ENCODE results near the gene COL26A1.
"Not testable (repeated sequence)": the region's sequence is repeated elsewhere in the genome, so short reads cannot be mapped to it uniquely, and the experiment has no call there.

COL26A1 gene

DNA sequence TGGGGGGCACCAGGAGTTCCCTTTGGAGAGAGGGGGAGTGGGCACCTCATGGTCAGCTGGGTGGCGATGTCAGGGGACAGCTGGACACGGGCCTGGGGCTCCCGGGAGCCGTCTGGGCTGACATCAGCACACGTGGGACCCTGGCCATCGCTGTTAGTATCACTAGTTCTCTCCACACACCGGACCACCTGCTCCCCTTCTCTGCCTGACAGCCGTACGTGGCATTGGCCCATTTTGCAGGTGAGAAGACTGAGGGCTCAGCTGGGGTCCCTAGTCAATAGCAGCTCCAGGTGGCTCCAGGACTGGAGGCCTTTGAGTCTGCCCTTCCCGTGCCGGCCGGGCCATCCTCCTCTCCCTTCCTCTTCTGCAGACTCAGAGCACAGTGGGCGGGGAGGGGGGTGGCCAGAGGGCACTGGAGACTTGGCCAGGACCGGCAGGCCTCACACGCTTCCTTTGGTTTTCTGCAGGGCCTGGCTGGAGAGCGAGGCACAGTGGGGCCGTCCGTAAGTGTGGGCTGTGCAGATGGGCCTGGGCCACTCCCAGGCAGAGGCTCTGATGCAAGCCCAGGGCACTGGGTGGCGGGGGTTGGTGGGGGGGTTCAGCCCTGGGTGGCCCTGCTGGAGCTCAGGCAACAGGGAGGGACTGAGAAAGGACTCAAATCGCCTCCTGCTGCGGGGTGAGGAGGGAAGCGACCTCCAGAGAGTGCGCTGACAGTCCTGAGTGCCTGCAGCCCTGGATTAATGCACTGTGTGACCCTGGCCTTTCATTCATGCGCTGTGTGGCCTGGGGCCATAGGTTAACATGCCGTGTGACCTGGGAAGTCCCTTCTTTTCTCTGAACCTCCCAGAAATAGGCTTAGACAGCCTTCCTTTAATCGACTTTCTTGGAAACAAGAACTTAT lies 188.2 kb downstream of the COL26A1 start:
- no peak for DNase-seq (ENCODE audit: low read depth in 2 of 2)

DNA sequence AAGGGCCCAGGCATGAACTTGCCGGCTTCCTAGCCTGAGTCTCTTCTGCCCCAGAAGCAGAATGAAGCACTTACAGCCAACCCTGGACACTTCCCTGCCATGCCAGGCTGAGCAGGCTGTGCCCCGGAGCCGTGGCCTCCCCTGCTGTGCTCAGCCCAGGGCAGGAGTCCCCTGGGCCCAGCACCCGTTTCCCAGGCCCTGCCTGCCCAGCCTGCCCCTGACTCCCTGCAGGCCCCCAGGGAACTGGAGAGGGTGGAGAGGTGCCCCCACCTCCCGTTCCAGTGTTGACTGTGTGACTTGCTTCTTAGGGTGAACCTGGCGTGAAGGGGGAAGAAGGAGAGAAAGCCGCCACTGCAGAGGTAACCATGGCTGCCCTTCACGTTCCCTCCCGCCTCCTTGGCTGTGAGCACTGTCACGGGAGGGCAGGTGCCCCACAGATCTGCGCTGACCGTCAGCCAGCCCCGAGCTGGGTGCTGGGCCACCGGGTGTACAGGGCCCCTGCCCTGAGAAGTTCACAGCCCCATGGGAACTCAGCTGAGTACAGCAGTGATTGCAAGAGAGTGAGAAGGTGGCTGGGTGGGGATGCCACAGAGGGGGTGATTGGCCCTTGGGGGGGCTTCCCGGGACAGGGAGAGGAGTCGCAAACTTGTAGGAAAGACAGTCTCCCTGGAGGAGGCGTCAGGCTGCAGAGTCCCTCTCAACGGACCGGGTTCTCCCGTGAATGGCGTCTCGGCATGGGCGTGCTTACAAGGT lies 190.5 kb downstream of the COL26A1 start:
- DNase-seq (ENCODE audit: low read depth in 2 of 2), result no peak

DNA sequence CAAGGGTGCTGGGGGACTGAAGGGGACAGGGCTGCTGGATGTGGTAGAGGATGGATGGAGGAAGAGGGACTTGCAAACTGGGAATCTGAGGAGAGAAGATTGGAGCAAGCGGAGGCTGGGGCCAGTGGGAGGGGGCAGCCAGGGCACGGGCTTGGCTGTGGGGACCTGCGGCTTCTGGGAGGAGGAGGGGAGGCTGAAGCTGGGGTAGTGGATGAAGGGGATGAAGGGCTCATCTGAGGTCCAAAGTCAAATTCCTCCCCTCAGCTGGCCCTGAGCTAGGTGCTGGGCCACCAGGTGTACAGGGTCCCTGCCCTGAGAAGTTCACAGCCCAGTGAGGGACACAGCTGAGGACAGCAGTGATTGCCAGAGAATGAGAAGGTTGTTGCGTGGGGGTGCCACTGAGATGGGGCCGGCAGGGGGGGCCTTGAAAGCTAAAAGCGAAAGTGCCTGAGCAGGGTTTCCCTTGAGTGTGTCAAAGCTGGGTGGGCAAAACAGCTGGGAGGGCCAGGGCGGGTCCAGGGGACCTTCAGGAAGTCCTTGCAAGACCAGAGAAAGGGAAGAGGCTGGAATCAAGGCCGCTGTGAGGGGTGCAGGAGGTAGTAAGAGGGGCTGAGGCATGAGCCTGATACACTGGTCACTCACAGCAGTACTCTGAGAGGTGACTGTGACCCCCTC lies 191.2 kb downstream of the COL26A1 start:
- DNase-seq (ENCODE audit: low read depth in 2 of 2), result no peak

DNA sequence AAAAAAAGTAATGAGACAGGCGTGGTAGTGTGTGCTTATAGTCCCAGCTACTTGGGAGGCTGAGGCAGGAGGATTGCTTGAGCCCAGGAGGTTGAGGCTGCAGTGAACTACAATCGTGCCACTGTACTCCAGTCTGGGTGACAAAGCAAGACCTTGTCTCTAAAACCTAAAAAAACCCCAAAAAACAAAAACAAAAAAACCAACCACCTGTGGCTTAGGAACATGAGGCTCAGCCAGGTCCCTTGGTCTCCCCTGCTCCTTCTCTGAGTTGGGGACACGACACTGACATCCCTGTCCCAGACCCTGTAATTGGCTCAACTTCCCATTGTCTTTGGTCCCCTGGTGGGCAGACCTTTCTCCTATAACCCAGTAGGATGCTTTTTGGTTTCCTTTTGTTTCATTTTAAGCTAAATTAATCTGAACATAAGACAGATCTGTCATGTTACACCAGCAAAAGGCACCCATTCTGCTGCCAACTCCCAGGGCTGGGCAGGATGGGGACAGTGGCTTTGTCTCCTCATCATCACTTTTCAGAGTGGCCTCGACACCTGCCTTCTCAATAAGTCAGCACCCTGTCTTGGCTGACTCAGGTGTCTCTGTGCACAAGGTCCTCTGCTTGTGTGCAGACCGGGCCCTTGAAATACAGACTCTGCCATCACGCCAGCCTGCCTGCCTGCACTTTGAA lies 192.1 kb downstream of the COL26A1 start:
- DNase-seq (ENCODE audit: low read depth in 2 of 2), result no peak

DNA sequence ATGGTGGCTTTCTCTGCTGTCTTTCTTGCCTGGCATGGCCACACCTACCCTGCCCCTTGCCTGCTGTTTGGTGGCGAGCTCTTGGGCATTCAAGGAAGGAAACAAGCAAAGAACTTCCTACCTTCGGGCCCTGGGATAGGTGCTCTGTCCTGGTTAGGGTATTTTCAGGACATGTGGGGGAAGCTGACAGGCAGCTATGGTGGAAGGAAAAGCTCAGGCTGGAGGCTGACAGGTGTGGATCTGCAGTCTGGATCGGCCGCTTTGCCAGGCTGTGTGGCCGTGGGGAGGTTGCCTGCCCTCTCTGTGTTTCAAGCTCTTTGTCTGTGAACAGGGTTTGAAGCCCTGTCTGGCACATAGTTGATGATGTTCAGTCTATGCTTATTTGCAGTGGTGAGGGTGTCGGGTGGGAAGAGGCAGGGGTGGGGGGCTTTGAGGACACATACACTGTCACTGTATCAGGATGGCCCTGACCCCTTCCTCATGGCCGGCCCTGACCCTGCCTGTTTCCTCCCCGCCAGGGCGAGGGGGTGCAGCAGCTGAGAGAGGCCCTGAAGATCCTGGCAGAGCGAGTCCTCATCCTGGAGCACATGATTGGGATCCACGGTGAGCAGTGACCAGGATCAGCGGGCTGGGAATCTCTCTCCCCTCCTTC lies 192.7 kb downstream of the COL26A1 start:
- no peak for DNase-seq (ENCODE audit: low read depth in 2 of 2)

DNA sequence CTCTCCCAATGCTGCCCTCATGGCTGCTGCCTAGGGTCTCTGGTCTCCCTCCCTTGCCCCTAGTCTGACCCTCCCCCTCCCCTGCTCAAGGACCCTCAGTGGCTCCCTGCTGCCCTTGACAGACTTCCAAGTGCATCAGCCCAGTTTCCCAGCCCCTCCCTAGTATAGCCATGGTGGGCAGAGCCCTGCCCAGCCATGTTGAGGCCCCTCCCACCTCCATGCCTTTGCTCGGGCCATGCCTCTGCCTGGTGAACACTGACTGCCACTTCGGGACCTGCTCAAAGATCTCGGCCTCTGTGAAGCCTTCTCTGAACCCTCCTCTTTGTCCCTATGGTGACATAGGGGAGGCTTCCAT lies 193.2 kb downstream of the COL26A1 start:
- no peak for DNase-seq (ENCODE audit: low read depth in 2 of 2)

DNA sequence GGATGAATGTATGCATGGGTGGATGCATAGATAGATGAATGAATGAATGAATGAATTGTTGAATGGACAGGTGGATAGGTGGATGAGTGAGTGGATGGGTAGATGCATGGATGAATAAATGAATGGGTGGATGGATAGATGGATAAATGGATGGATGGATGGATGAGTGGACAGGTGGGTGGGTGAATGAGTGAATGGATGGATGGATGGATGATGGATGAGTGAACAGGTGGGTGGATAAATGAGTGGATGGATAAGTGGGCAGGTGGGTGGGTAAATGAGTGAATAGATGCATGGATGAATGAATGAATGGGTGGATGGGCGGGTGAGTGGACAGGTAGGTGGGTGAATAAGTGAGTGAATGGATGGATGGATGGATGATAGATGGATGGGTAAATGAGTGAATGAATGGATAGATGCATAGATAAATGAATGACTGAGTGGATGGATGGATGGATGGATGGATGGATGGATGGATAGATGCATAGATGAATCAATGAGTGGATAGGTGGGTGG lies 193.8 kb downstream of the COL26A1 start:
- DNase-seq (ENCODE audit: low read depth in 2 of 2), result no peak

DNA sequence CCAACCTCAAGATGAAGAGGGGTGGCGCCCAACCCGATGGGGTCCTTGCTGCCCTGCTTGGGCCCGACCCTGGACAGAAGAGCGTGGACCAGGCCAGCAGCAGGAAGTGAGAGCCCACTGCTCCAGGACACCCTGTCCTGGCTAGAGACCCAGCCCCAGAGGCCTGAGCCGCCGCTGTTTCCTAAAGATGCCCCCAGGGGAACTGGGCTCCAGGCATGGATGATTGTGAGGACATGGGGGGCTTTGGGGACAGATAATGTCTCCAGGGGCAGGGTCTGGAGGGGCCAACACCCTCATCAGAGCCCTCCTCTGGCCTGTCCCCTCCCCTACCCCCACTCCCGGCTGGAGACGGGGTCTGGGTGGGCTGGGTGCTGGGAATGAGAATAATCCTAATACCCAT lies 194.7 kb downstream of the COL26A1 start:
- DNase-seq (ENCODE audit: low read depth in 2 of 2), result no peak

DNA sequence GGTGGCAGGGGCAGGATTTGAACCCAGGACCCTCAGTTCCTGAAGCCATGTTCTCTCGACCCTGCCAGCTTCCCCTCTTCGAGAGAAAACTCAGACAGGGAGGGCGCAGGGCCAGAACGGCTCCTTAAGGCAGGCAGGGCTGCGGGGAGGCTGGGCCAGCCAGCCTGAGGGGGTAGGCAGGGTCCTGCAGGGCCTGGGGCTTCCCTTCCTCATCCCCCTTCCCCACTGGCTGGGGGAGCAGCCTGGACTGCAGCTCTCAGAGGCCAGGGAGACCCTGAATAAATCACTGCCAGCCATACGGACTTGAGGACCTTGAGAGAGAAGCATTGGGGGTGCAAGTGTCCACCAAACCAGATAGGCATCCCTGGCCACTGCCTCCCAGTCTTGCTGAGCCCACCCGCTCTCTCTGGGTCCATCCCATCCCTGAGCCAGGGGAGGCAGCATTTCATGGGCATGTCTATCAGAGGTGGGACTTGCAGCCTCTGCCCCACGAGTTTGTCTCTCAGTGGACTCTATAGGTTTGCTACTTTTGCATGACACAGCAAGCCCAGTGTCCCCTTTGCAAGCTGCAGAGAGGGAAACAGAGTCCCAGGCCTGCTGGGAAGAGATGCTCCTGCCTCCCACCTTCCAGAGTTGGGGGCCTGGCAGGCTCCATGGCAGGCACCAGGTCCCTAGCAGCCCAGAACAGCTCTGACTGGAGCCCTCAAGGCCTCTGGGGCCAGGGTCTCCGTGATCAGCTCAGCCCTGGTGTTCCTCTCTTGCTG lies 195.5 kb downstream of the COL26A1 start:
- DNase-seq (ENCODE audit: low read depth in 2 of 2), result no peak

DNA sequence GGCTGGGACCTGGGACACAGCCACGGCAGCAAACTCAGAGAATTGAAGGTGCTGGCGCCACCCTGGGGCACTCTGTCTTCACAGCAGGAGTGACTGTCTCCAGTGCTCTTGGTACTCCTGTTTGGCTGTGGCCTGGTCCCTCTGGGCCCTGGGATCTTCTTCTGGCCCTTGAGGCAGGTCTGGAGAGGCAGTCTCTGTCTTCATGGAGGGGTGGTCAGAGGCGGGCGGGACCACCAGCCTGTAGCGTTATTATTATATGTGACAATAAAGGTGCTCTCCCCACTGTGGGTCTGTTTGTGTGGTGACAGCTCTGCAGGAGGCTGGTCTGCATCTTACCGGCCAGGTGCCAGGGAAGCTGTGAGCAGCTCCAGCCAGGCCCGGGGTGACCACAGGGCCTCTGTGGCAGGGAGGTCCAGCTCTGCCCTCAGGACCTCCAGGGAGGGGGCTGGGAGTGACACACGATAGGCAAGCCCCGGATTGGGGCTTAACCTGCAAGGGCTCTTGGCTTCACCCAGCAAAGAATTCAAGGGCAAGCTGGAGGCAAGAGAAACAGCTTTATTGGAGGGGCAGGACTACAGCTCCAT lies 196.2 kb downstream of the COL26A1 start:
- no peak for DNase-seq (ENCODE audit: low read depth in 2 of 2)

DNA sequence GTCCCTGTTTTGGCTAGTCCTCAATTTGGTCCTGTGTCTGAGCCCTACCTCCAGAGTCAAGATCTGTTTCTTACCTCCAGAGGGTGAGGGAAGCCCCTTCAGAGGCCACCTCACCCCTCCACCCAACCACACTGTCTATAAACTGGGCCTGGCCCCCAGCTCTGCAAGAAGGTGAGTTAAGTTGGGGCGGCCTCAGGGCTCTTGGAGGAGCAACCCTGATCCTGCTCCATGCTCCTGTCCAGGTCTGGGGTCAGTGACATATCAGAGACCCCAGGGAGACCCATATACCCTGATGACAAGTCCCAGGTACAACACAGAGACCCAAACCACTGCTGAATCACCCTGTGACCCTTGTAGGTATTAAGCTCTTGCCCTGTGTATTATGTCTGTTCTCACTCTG lies 196.9 kb downstream of the COL26A1 start:
- no peak for DNase-seq (ENCODE audit: low read depth in 2 of 2)

DNA sequence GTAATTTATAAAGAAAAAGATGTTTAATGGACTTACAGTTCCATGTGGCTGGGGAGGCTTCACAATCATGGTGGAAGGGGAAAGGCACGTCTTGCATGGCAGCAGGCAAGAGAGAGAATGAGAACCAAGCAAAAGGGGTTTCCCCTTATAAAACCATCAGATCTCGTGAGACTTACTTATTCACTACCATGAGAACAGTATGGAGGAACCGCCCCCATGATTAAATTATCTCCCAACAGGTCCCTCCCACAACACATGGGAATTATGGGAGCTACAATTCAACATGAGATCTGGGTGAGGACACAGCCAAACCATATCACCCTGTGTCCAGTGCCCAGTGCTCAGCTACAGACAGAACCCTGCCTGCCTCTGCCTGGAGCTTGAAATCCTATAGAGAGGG lies 197.3 kb downstream of the COL26A1 start:
- DNase-seq (ENCODE audit: low read depth in 2 of 2), result not testable (repeated sequence)

DNA sequence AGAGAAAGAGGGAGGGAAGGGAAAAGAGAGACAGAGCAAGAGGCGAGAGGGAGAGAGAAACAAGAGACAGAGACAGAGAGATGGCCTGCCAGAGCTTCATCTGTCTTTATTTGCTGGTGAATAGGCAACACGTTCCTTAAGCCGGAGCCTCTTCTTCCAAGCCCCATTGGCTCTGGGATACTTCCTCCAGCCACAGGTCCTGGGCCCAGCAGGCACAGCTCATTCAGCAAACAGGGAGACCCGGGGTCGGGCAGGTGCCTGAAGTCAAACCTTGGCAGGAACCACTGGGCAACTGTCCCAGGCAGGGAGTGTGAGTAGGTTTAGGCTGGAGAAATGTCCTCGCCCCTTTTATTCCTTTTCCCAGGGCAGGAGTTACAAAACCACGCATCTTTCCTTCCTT lies 198.2 kb downstream of the COL26A1 start:
- DNase-seq (ENCODE audit: low read depth in 2 of 2), result no peak

DNA sequence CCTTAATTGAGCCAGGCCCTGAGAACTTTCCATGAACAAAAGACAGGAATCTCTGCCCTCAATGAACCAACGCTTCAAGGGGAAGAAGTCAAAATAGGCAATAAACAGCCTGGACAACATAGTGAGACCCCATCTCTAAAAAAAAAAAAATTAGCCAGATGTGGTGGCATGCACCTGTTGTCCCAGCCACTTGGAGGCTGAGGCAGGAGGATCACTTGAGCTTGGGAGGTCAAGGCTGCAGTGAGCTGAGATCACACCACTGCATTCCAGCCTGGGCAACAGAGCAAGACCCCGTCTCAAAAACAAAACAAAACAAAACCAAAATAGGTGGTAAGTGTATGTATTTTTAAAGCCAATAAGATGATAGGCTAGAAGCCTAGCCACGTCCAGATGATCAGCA lies 198.6 kb downstream of the COL26A1 start:
- not testable (repeated sequence) for DNase-seq (ENCODE audit: low read depth in 2 of 2)

DNA sequence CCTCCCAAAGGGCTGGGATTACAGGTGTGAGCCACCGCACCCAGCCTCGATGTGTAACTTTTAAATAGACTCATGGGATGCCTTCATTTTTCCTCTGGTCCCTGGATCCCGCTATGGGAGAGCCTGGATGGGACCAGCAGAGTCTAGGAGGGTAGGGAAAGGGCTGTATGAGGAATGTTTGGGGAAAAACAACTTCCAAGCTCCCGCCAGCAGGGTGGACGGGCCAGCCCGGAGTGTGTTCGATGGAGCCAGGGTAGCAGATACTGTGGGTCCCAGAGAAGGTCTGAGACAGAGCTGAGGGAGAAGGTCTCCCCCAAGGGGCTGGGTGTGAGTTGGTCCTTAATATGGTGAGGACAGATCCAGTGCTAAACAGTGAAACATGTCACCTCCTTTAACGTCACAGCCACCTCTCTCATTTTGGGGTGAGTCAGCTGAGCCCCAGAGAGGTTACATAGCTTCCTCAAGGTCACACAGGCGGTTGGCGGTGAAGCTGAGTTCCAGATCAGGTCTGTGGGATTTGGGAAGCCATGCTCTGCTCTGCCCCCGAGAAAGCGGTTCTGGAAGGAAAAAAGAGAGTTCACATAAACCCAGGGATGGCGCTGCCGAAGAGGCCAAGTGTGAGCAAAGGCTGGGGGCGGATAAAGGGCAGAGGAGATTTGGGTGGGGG lies 200.0 kb downstream of the COL26A1 start:
- DNase-seq (ENCODE audit: low read depth in 2 of 2), result no peak

DNA sequence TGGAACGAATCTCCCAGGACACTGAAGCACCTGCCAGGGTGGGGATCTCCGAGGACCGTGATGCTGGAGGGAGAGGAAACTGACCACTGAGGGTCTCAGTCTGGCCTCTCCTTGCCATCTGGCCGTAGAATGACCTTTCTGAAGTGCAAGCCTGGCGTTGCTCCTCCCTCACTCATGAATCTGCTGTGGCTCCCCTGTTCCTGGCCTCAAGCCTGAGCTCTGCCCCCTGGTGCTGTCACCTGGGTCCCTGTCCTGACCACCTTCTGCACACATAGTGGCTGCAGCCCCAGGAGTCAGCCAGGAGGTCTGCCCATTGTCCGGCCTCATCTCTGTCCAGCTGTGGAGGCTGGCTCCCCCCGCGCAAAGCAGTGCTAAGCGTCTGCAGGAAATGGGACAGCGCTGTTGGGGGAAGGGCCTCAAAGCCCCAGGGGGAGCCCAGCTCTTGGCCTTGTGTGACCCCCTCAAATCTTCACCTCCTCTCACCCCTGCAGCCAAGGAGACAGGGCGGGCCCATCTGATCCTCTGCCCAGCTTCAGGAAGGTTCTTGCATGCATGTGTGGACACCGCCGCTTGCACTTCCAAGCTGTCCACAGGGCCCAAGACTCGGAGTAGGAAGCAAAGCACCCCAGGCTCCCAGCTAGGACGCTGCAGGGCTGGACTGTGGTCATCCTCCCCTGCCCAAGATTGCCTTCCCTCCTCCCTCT lies 200.7 kb downstream of the COL26A1 start:
- no peak for DNase-seq (ENCODE audit: low read depth in 2 of 2)

DNA sequence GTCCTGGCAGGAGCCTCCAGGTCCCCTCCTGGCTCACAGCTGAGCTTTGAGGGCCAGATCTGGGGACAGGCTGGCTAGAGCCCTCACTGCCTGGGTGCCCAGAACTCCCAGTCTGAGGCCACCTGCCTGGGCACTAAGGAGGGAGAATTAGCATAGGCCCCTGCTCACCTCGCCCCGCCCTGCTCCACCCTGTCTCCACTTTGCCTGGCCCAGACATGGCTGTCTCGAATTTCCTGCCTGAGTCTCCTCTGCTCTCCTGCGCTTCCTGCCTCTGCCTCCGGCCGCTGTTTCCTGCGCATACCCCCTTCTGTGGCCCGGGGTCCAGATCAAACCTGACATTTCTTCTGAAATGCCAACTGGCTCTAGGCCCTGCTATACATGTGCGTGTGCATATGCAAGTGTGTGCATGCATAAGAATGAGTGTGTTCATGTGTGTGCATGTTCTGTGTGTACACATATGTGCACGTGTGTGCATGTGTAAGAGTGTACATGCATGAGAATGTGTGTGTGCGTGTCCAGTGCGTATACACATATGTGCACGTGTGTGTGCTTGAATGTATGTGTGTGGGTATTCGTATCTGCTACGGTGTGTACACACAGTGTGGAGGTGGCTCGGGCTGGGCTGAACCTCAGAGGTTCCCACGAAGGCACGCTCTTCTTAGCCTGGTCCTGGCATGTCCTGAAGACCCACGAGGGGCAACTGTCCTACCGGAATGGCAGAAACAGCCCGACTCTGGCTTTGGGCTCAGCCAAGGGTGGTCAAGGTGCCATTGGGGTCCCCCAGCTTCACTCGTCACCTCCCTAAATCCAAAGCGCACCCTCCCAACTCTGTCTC lies 201.5 kb downstream of the COL26A1 start:
- no peak for DNase-seq (ENCODE audit: low read depth in 2 of 2)

DNA sequence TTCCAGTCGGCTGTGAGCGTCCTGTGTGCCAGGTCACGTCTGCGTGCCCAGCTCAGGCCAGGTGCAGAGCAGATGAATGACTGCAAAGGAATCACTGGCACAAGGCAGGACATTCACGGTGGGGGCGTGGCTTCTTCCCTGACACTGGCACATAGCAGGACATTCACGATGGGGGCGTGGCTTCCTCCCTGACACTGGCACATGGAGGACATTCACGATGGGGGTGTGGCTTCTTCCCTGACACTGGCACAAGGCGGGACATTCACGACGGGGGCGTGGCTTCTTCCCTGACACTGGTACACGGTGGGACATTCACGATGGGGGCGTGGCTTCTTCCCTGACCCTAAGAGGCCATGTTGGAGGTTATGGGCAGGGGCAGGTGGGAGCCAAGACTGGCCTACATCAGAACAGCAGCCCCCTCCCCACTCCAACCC lies 202.1 kb downstream of the COL26A1 start:
- no peak for DNase-seq (ENCODE audit: low read depth in 2 of 2)

Data from stimulated activated CD8-positive, alpha-beta memory T cell treated with anti-CD3 and anti-CD28 coated beads, Interleukin-15, amount 100 ng/mL, for 4 hours (primary cell).